H1 (cell line): ENCODE measurements around the gene DAPL1. TPM values are rescaled to one million over a fixed set of nuclear protein-coding genes. Genes with fewer than 3 reads are reported as not detected.

Source experiments
- CTCF ChIA-PET: fragments of 300-600 bp; sonication (Branson Sonifier 250); formaldehyde crosslinking; loops from one replicate; lab custom pipeline; 2021; ENCODE audit not compliant: partially characterized antibody; lab: Charles Lee
- POLR2A ChIA-PET: fragments of 300-600 bp; sonication (Branson Sonifier 250); formaldehyde crosslinking; loops from one replicate; lab custom pipeline; 2021; ENCODE audit warnings: inconsistent platforms; ENCODE audit not compliant: partially characterized antibody; lab: Charles Lee
- DNase-seq, 2 experiments: peaks; one replicate each; pipeline versions ENCODE4 v3.0.0 to v3.0.0-alpha.2; 2010 to 2022; ENCODE audit warnings: low spot score in 2 of 2, low read depth in 1 of 2, mixed read lengths in 1 of 2
- FAIRE-seq: peaks from 2 replicates; lab custom pipeline; 2011; peaks lifted over from hg19 to GRCh38; lab: Jason Lieb, UNC
- H2AFZ ChIP-seq: 2 replicates; pipeline ENCODE4 v1.8.1; 2012; ENCODE audit warnings: low read length, inconsistent platforms
- H2AK5ac ChIP-seq: 2 replicates; pipeline ENCODE4 v1.6.1; 2013; ENCODE audit warnings: low read depth, low read length
- H2BK120ac ChIP-seq: replicated peaks from 2 replicates; pipeline ENCODE3; 2013; ENCODE audit warnings: low read depth, low read length, inconsistent platforms
- H2BK12ac ChIP-seq: 2 replicates; pipeline ENCODE4 v1.6.1; 2013; ENCODE audit warnings: low read depth, low read length
- H2BK15ac ChIP-seq: 2 replicates; pipeline ENCODE4 v1.6.1; 2013; ENCODE audit warnings: low read length
- H2BK20ac ChIP-seq: 2 replicates; pipeline ENCODE4 v1.6.1; 2013; ENCODE audit warnings: low read length
- H2BK5ac ChIP-seq: 2 replicates; pipeline ENCODE4 v1.6.1; 2013; ENCODE audit warnings: low read depth, low read length
- H3K14ac ChIP-seq: 2 replicates; pipeline ENCODE4 v1.6.1; 2013; ENCODE audit warnings: inconsistent platforms; ENCODE audit not compliant: insufficient read length
- H3K18ac ChIP-seq: 2 replicates; pipeline ENCODE4 v1.6.1; 2013; ENCODE audit warnings: low read length; ENCODE audit errors: extremely low read depth
- H3K23ac ChIP-seq: 2 replicates; pipeline ENCODE4 v1.6.1; 2013; ENCODE audit warnings: inconsistent platforms; ENCODE audit not compliant: insufficient read length
- H3K23me2 ChIP-seq: 2 replicates; pipeline ENCODE4 v1.6.1; 2013; ENCODE audit warnings: low read depth, low read length
- H3K27ac ChIP-seq: 2 replicates; pipeline ENCODE4 v1.6.1; 2011; ENCODE audit warnings: low read depth, low read length, inconsistent platforms
- H3K27me3 ChIP-seq, 4 experiments: replicated peaks in 1 of 4; 1 replicate in 1 of 4; 2 replicates in 3 of 4; pipeline versions ENCODE4 v1.6.1 to v1.8.1; 2011 to 2013; ENCODE audit warnings: low read length in 3 of 4, mild to moderate bottlenecking in 3 of 4, inconsistent platforms in 2 of 4, mixed read lengths in 2 of 4, moderate library complexity in 1 of 4; ENCODE audit not compliant: control insufficient read depth in 3 of 4, insufficient read depth in 3 of 4; ENCODE audit errors: extremely low read depth in 1 of 4
- H3K36me3 ChIP-seq, 4 experiments: 2 replicates each; pipeline versions ENCODE4 v1.6.1 to v1.8.1; 2011 to 2013; ENCODE audit warnings: mild to moderate bottlenecking in 4 of 4, low read length in 3 of 4, moderate library complexity in 2 of 4, control low read depth in 1 of 4, inconsistent platforms in 1 of 4; ENCODE audit not compliant: insufficient read depth in 4 of 4, control insufficient read depth in 2 of 4
- H3K4ac ChIP-seq: replicated peaks from 2 replicates; pipeline ENCODE3; 2013; ENCODE audit warnings: low read length, low read depth, mixed read lengths, inconsistent platforms; ENCODE audit not compliant: insufficient read length
- H3K4me1 ChIP-seq, 4 experiments: replicated peaks in 1 of 4; 1 replicate in 1 of 4; 2 replicates in 3 of 4; pipeline versions ENCODE4 v1.6.1 to v1.8.1; 2011 to 2013; ENCODE audit warnings: low read length in 3 of 4, inconsistent platforms in 2 of 4, mixed read lengths in 1 of 4; ENCODE audit not compliant: insufficient read depth in 4 of 4, control insufficient read depth in 3 of 4
- H3K4me2 ChIP-seq, 2 experiments: 2 replicates each; pipeline versions ENCODE4 v1.6.1 to v1.8.1; 2011 to 2013; ENCODE audit warnings: low read depth in 2 of 2, low read length in 2 of 2, control low read depth in 1 of 2, inconsistent platforms in 1 of 2, mild to moderate bottlenecking in 1 of 2; ENCODE audit not compliant: insufficient read depth in 1 of 2
- H3K4me3 ChIP-seq, 4 experiments: fragments of 200-600, 300-600 bp in 1 of 4; sonication (generic), shearing (Covaris generic), sonication (Bioruptor Twin) in 1 of 4; 2 replicates each; pipeline versions ENCODE4 v1.5.1 to v1.8.1; 2011 to 2016; ENCODE audit warnings: low read length in 4 of 4, low read depth in 3 of 4, control low read depth in 2 of 4, inconsistent platforms in 2 of 4, mild to moderate bottlenecking in 2 of 4, mixed read lengths in 1 of 4, moderate library complexity in 1 of 4; ENCODE audit not compliant: insufficient read depth in 2 of 4; ENCODE audit errors: extremely low read depth in 1 of 4
- H3K56ac ChIP-seq: replicated peaks from 2 replicates; pipeline ENCODE3; 2013; ENCODE audit warnings: low read depth, mild to moderate bottlenecking, mixed read lengths, low read length, inconsistent platforms; ENCODE audit not compliant: insufficient read length
- H3K79me1 ChIP-seq: 2 replicates; pipeline ENCODE4 v1.6.1; 2013; ENCODE audit warnings: low read depth, low read length, control low read depth
- H3K79me2 ChIP-seq, 2 experiments: 2 replicates each; pipeline versions ENCODE4 v1.6.1 to v1.8.1; 2012 to 2013; ENCODE audit warnings: low read length in 2 of 2, mild to moderate bottlenecking in 2 of 2, inconsistent platforms in 1 of 2; ENCODE audit not compliant: insufficient read depth in 2 of 2, control insufficient read depth in 1 of 2
- H3K9ac ChIP-seq, 4 experiments: replicated peaks in 1 of 4; 1 replicate in 1 of 4; 2 replicates in 3 of 4; pipeline versions ENCODE4 v1.6.1 to v1.8.1; 2011 to 2013; ENCODE audit warnings: low read depth in 3 of 4, low read length in 3 of 4, control low read depth in 2 of 4, mild to moderate bottlenecking in 2 of 4, moderate library complexity in 2 of 4, inconsistent platforms in 1 of 4; ENCODE audit errors: extremely low read depth in 1 of 4
- H3K9me3 ChIP-seq, 2 experiments: 2 replicates each; pipeline versions ENCODE4 v1.6.1 to v1.8.1; 2012 to 2013; ENCODE audit warnings: mild to moderate bottlenecking in 2 of 2, moderate library complexity in 2 of 2, control low read depth in 1 of 2, inconsistent platforms in 1 of 2, low read depth in 1 of 2, low read length in 1 of 2, mixed read lengths in 1 of 2; ENCODE audit not compliant: insufficient read depth in 2 of 2
- H4K20me1 ChIP-seq, 2 experiments: replicated peaks in 1 of 2; 2 replicates each; pipeline versions ENCODE3 to v1.8.1; 2011 to 2013; ENCODE audit warnings: inconsistent platforms in 2 of 2, low read length in 2 of 2, mild to moderate bottlenecking in 1 of 2; ENCODE audit not compliant: insufficient read depth in 2 of 2, control insufficient read depth in 1 of 2
- H4K5ac ChIP-seq: 2 replicates; pipeline ENCODE4 v1.6.1; 2013; ENCODE audit warnings: low read length, low read depth, mixed read lengths, inconsistent platforms; ENCODE audit not compliant: insufficient read length
- H4K8ac ChIP-seq: 2 replicates; pipeline ENCODE4 v1.8.0; 2013; ENCODE audit warnings: mild to moderate bottlenecking, moderate library complexity, low read length, inconsistent platforms; ENCODE audit not compliant: insufficient read depth; ENCODE audit errors: extremely low read depth
- H4K91ac ChIP-seq: replicated peaks from 2 replicates; pipeline ENCODE3; 2013; ENCODE audit warnings: low read length, mixed read lengths, inconsistent platforms; ENCODE audit not compliant: insufficient read length
- ASH2L ChIP-seq: fragments of 200-600, 300-600 bp; sonication (generic); IDR thresholded peaks from one replicate; pipeline ENCODE4 v1.7.1; 2017; ENCODE audit warnings: low read length
- CBX5 ChIP-seq: fragments of 300-800, 300-1000 bp; sonication (generic); IDR thresholded peaks from 2 replicates; pipeline ENCODE4 v1.7.1; 2016; ENCODE audit warnings: antibody characterized with exemption, low read length, low read depth
- CBX8 ChIP-seq: fragments of 300-800, 300-1000 bp; sonication (generic); IDR thresholded peaks from 2 replicates; pipeline ENCODE4 v1.7.1; 2016; ENCODE audit warnings: low read depth, low read length, borderline replicate concordance
- CHD2 ChIP-seq: IDR thresholded peaks from 2 replicates; pipeline ENCODE4 v1.6.1; 2012; ENCODE audit warnings: low read length, improper control_type of control experiment
- CTBP2 ChIP-seq: IDR thresholded peaks from 2 replicates; pipeline ENCODE4 v1.7.0; 2011; ENCODE audit warnings: borderline replicate concordance, mild to moderate bottlenecking, moderate library complexity, mixed read lengths, low read length; ENCODE audit not compliant: insufficient read depth, insufficient read length
- KDM1A ChIP-seq: fragments of 200-600, 300-600 bp; sonication (generic); IDR thresholded peaks from 2 replicates; pipeline ENCODE4 v1.7.1; 2016; ENCODE audit warnings: mild to moderate bottlenecking, low read length, borderline replicate concordance
- KDM5A ChIP-seq: fragments of 200-600 bp; IDR thresholded peaks from 2 replicates; pipeline ENCODE4 v1.7.1; 2012; ENCODE audit warnings: mild to moderate bottlenecking, low read length, inconsistent platforms, mixed read lengths
- PHF8 ChIP-seq: fragments of 200-600 bp; sonication (generic); conservative IDR thresholded peaks from 2 replicates; pipeline ENCODE4 v1.7.1; 2012; ENCODE audit warnings: low read depth, mild to moderate bottlenecking, inconsistent platforms, low read length, moderate library complexity
- RAD21 ChIP-seq, 2 experiments: IDR thresholded peaks in 1 of 2; conservative IDR thresholded peaks in 1 of 2; 2 replicates each; pipeline ENCODE4 v1.6.1; 2011; ENCODE audit warnings: low read depth in 2 of 2, low read length in 2 of 2, improper control_type of control experiment in 1 of 2, inconsistent platforms in 1 of 2, mild to moderate bottlenecking in 1 of 2, moderate library complexity in 1 of 2
- RXRA ChIP-seq: IDR thresholded peaks from 2 replicates; pipeline ENCODE4 v1.6.1; 2011; ENCODE audit warnings: low read depth, mild to moderate bottlenecking, low read length, moderate library complexity; ENCODE audit not compliant: insufficient read depth
- SP1 ChIP-seq: IDR thresholded peaks from 2 replicates; pipeline ENCODE4 v1.6.1; 2011; ENCODE audit warnings: low read depth, low read length
- SUZ12 ChIP-seq: fragments of 200-600 bp; sonication (generic); IDR thresholded peaks from 2 replicates; pipeline ENCODE4 v1.6.1; 2012; ENCODE audit warnings: mild to moderate bottlenecking, inconsistent platforms, low read length, moderate library complexity, mixed read lengths
- TAF1 ChIP-seq: IDR thresholded peaks from 2 replicates; pipeline ENCODE4 v1.6.1; 2011; ENCODE audit warnings: mild to moderate bottlenecking, low read depth, low read length
- YY1 ChIP-seq: IDR thresholded peaks from 2 replicates; pipeline ENCODE4 v1.6.1; 2011; ENCODE audit warnings: low read depth, mild to moderate bottlenecking, low read length
- WGBS, 2 experiments: shearing (Covaris generic) in 1 of 2; methylation state at CpG; one replicate each; pipeline versions ENCODE4 v1.1.6 to v1.1.7; 2013 to 2015; ENCODE audit warnings: low lambda C conversion rate in 2 of 2, mixed read lengths in 2 of 2, inconsistent platforms in 1 of 2, low coverage in 1 of 2, missing lambda C conversion rate in 1 of 2; ENCODE audit not compliant: insufficient replicate concordance in 2 of 2, insufficient coverage in 1 of 2, insufficient read length in 1 of 2; ENCODE audit errors: extremely low coverage in 1 of 2, missing lambda C conversion rate in 1 of 2; 5-methylcytosine and 5-hydroxymethylcytosine counted together
- polyA plus RNA-seq, 7 experiments: library from polyadenylated mRNA; depleted of rRNA in 3 of 7; stranded (reverse) in 5 of 7; unstranded in 2 of 7; fragments of >200 nt in 5 of 7; fragments of 200-250 nt in 2 of 7; gene quantifications; 1 replicate in 5 of 7; 2 replicates in 1 of 7; 4 replicates in 1 of 7; pipeline versions ENCODE4 v1.2.1 to v1.2.3, GENCODE V29; 2011 to 2013; ENCODE audit warnings: missing spikeins in 2 of 7, mixed read lengths in 2 of 7
- total RNA-seq: library from RNA; stranded (reverse); fragmentation: NEBNext Ultra II Directional; extraction: Animal tissue kit (Norgen Biotek cat#: 25700); gene quantifications from 2 replicates; pipeline ENCODE4 v1.2.1, GENCODE V29; 2021
- TF ChIP-seq, protein P1 (sequence below): IDR thresholded peaks from 2 replicates; pipeline ENCODE4 v1.6.1; 2012; ENCODE audit warnings: inconsistent platforms

DAPL1 gene
- total and polyA plus RNA-seq, 2 of the 8 experiments (the other 6 are each of a cell fraction or from before 2014, with no cell fraction given), result not detected

DNA sequence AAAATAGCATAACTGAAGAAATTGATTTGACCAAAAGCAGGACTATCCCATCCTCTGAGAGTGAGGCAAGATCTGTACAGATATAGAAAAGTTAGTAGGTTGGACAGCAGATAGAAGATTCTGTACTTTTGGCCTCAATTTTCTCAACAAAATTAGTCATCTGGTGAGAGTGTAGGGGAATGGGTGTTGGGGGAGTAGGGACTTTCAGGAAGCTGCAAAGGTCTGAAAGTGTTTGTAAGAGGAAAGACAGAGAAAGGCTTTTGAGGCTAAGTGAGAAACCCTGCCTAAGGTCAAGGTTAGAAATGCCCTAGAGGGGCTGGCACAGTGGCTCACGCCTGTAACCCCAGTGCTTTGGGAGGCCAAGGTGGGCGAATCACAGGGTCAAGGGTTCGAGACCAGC is 40.3 kb downstream of the DAPL1 start:
- Histone ChIP-seq H3K27ac (no peak overlapping the region), H2BK120ac (no peak overlapping the region), H3K79me1 (no peaks in the 10 kb centered on the region), H3K36me3 (no peaks in the 10 kb centered on the region), H3K14ac (no peak overlapping the region), H4K5ac (no peak overlapping the region), H2BK20ac (no peak overlapping the region), H2BK12ac (no peak overlapping the region), H3K4me2 (no peak overlapping the region), H3K9me3 (no peaks in the 10 kb centered on the region), H3K4me1 (no peaks in the 10 kb centered on the region), H3K79me2 (no peaks in the 10 kb centered on the region), H4K8ac (no peak overlapping the region), H3K23me2 (no peaks in the 10 kb centered on the region), H3K56ac (no peak overlapping the region), H3K9ac (no peak overlapping the region), H2AFZ (no peak overlapping the region), H2AK5ac (no peak overlapping the region), H2BK5ac (no peak overlapping the region), H2BK15ac (no peak overlapping the region), H3K4ac (no peak overlapping the region), H4K91ac (no peak overlapping the region), H3K4me3 (no peak overlapping the region), H3K23ac (no peak overlapping the region), H3K27me3 (no peaks in the 10 kb centered on the region), H3K18ac (no peak overlapping the region), H4K20me1 (no peaks in the 10 kb centered on the region)
- FAIRE-seq, result no peak
- DNase-seq, result no peak
- POLR2A ChIA-PET, result no interaction called here
- no peak for TF ChIP-seq CBX8
- no peak for TF ChIP-seq ASH2L
- no peak for TF ChIP-seq CTBP2
- TF ChIP-seq PHF8, result no peak
- no peak for TF ChIP-seq TAF1
- TF ChIP-seq KDM5A, result no peak
- no peak for TF ChIP-seq SP1
- no peak for TF ChIP-seq RAD21 (IDR thresholded peaks at IDR 0.05 in 1 of 2, conservative IDR thresholded peaks at IDR 0.05 in 1 of 2; ENCODE audit: low read depth in 2 of 2, low read length in 2 of 2)
- TF ChIP-seq YY1, result no peak
- TF ChIP-seq RXRA, result no peak
- no peak for TF ChIP-seq SUZ12
- TF ChIP-seq CHD2, result no peak
- TF ChIP-seq, protein P1, sequence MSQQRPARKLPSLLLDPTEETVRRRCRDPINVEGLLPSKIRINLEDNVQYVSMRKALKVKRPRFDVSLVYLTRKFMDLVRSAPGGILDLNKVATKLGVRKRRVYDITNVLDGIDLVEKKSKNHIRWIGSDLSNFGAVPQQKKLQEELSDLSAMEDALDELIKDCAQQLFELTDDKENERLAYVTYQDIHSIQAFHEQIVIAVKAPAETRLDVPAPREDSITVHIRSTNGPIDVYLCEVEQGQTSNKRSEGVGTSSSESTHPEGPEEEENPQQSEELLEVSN, result no peak
- no peak for TF ChIP-seq KDM1A
- no peak for TF ChIP-seq CBX5
- WGBS, 2 experiments, result 90% methylated on average over 3 of the region's 3 CpGs; no CpG with 5 or more reads in 1 of the 2 experiments
- CTCF ChIA-PET, result no interaction called here
